K562 (cell line): ENCODE results near the gene NADK. TPM values are rescaled to one million over a fixed set of nuclear protein-coding genes. Genes with fewer than 3 reads are reported as not detected.
"Not testable (repeated sequence)": the region's sequence is repeated elsewhere in the genome, so short reads cannot be mapped to it uniquely, and the experiment has no call there.

Experiments
- AFF1 ChIP-seq, 2 experiments: fragments of 450-650 bp; IDR thresholded peaks; 2 replicates each; pipeline ENCODE4 v1.6.1; 2018; ENCODE audit warnings: mild to moderate bottlenecking in 2 of 2, low read depth in 1 of 2; ENCODE audit not compliant: partially characterized antibody in 2 of 2
- C11orf30 ChIP-seq: fragments of 450-650 bp; IDR thresholded peaks from 2 replicates; pipeline ENCODE4 v1.6.1; 2016; ENCODE audit warnings: low read depth, mild to moderate bottlenecking
- CREB1 ChIP-seq, 2 experiments: sonication (generic) in 1 of 2; formaldehyde crosslinking in 1 of 2; IDR thresholded peaks; 2 replicates each; pipeline versions ENCODE4 v1.6.1 to v1.8.0; 2012 to 2022; ENCODE audit warnings: inconsistent platforms in 1 of 2, mild to moderate bottlenecking in 1 of 2, missing genetic modification reagents in 1 of 2, moderate library complexity in 1 of 2
- DMBX1 ChIP-seq: fragments of 250-450 bp; sonication (Bioruptor Pico); IDR thresholded peaks from 2 replicates; pipeline ENCODE4 v1.8.0; 2022; ENCODE audit warnings: inconsistent platforms, mild to moderate bottlenecking, moderate library complexity, borderline replicate concordance
- DNMT1 ChIP-seq: fragments of 450-650 bp; IDR thresholded peaks from 2 replicates; pipeline ENCODE4 v1.6.1; 2016; ENCODE audit warnings: antibody characterized with exemption, mild to moderate bottlenecking
- ELF2 ChIP-seq: fragments of 250-450 bp; sonication (Bioruptor Pico); IDR thresholded peaks from 2 replicates; pipeline ENCODE4 v1.5.0; 2021; ENCODE audit warnings: mild to moderate bottlenecking
- ESRRA ChIP-seq: fragments of 450-650 bp; IDR thresholded peaks from 2 replicates; pipeline ENCODE4 v1.6.1; 2014; ENCODE audit warnings: low read depth, mild to moderate bottlenecking, moderate library complexity, borderline replicate concordance
- MYC ChIP-seq, 2 experiments: fragments of 250-450 bp in 1 of 2; sonication (Bioruptor Pico) in 1 of 2; IDR thresholded peaks; 2 replicates each; pipeline versions ENCODE4 v1.5.1 to v1.6.1; 2012 to 2021; ENCODE audit warnings: low read depth in 2 of 2, borderline replicate concordance in 1 of 2, improper control_type of control experiment in 1 of 2, low read length in 1 of 2, mild to moderate bottlenecking in 1 of 2, moderate library complexity in 1 of 2
- PHB ChIP-seq: fragments of 250-450 bp; sonication (Bioruptor Pico); IDR thresholded peaks from 2 replicates; pipeline ENCODE4 v1.5.0; 2021
- POLR2A ChIP-seq: fragments of 450-650 bp; conservative IDR thresholded peaks from 2 replicates; pipeline ENCODE4 v1.6.1; 2016
- RAD21 ChIP-seq, 2 experiments: fragments of 250-450 bp in 1 of 2; fragments of 450-650 bp in 1 of 2; sonication (Bioruptor Pico) in 1 of 2; formaldehyde crosslinking in 1 of 2; IDR thresholded peaks in 1 of 2; conservative IDR thresholded peaks in 1 of 2; 2 replicates each; pipeline versions ENCODE4 v1.4.0 to v1.8.0; 2020 to 2022; ENCODE audit warnings: mild to moderate bottlenecking in 2 of 2, moderate library complexity in 1 of 2
- RBFOX2 ChIP-seq: fragments of 200-400 bp; formaldehyde crosslinking; IDR thresholded peaks from 2 replicates; pipeline ENCODE4 v1.6.1; 2017; ENCODE audit warnings: low read depth, mild to moderate bottlenecking, low read length, moderate library complexity
- SMAD3 ChIP-seq: fragments of 450-650 bp; formaldehyde crosslinking; conservative IDR thresholded peaks from 2 replicates; pipeline ENCODE4 v1.4.0; 2020; ENCODE audit warnings: mild to moderate bottlenecking
- SMAD4 ChIP-seq: fragments of 250-450 bp; sonication (Bioruptor Pico); conservative IDR thresholded peaks from 2 replicates; pipeline ENCODE4 v1.8.0; 2021; ENCODE audit warnings: inconsistent platforms, mild to moderate bottlenecking, moderate library complexity
- TOE1 ChIP-seq, 2 experiments: fragments of 450-650 bp in 1 of 2; sonication (generic) in 1 of 2; formaldehyde crosslinking in 1 of 2; IDR thresholded peaks; 2 replicates each; pipeline versions ENCODE4 v1.7.1 to v1.8.0; 2016 to 2022; ENCODE audit warnings: borderline replicate concordance in 2 of 2, mild to moderate bottlenecking in 2 of 2, antibody characterized with exemption in 1 of 2, inconsistent platforms in 1 of 2, low read depth in 1 of 2, missing genetic modification reagents in 1 of 2, moderate library complexity in 1 of 2
- TRIM24 ChIP-seq, 2 experiments: fragments of 450-650 bp; IDR thresholded peaks; 2 replicates each; pipeline ENCODE4 v1.6.1; 2016
- ZBED1 ChIP-seq: IDR thresholded peaks from 2 replicates; pipeline ENCODE4 v1.6.1; 2014
- polyA plus RNA-seq, 8 experiments: library from polyadenylated mRNA; depleted of rRNA in 4 of 8; stranded (reverse) in 5 of 8; unstranded in 3 of 8; fragments of >200 nt; fragmentation: Nextera tagmentation in 2 of 8; fragmentation: Illumina TruSeq in 1 of 8; extraction: Ambion mirVana in 2 of 8; extraction: Trizol in 1 of 8; gene quantifications; 2 replicates each; pipeline versions ENCODE4 v1.2.1 to v1.2.3, GENCODE V29; 2011 to 2014; ENCODE audit warnings: inconsistent platforms in 1 of 8, missing spikeins in 1 of 8
- total RNA-seq, 7 experiments: library from RNA; depleted of rRNA in 6 of 7; stranded (reverse); fragments of >200 nt in 6 of 7; fragmentation: Illumina TruSeq in 2 of 7; extraction: Trizol in 2 of 7; gene quantifications; 2 replicates each; pipeline versions ENCODE4 v1.2.1 to v1.2.3, GENCODE V29; 2011 to 2021; ENCODE audit warnings: low replicate concordance in 1 of 7
- TF ChIP-seq, protein P1 (sequence below): sonication (generic); formaldehyde crosslinking; IDR thresholded peaks from 2 replicates; pipeline ENCODE4 v1.8.0; 2022; ENCODE audit warnings: missing genetic modification reagents, mild to moderate bottlenecking, moderate library complexity, borderline replicate concordance
- TF ChIP-seq, protein P2 (sequence below): fragments of 450-650 bp; formaldehyde crosslinking; IDR thresholded peaks from 2 replicates; pipeline ENCODE4 v1.4.0; 2020; ENCODE audit warnings: mild to moderate bottlenecking, moderate library complexity

The NADK gene
- total and polyA plus RNA-seq, 9 of the 15 experiments (the other 6 are each of a cell fraction or from before 2014, with no cell fraction given) = 1.5 to 135 (median 75.1) TPM

- peak; percentile 61 for TF ChIP-seq MYC (IDR thresholded peaks at IDR 0.05; ENCODE audit: low read depth, low read length)
- TF ChIP-seq MYC (CRISPR knock-in tag; IDR thresholded peaks at IDR 0.05; ENCODE audit: borderline replicate concordance, low read depth) = 0 out of 2 replicates have a peak, but pooled peaks have one; percentile 36
- peak in 1 of 2 experiments; percentile 44; a peak in 1 of 4 replicates for TF ChIP-seq TRIM24 (IDR thresholded peaks at IDR 0.05)
- TF ChIP-seq POLR2A = peak; percentile 87
- TF ChIP-seq C11orf30 = peak; percentile 99
- peak; percentile 88; the same call in 1 of the 2 replicates for TF ChIP-seq DNMT1
- peak; percentile 98 for TF ChIP-seq ELF2 (CRISPR knock-in tag)
- TF ChIP-seq SMAD3 (CRISPR knock-in tag) = peak; percentile 47; the same call in 1 of the 2 replicates
- 0 out of 2 replicates have a peak, but pooled peaks have one; percentile 56 for TF ChIP-seq RBFOX2
- peak; percentile 10; the same call in 1 of the 2 replicates for TF ChIP-seq PHB
- TF ChIP-seq CREB1 (IDR thresholded peaks at IDR 0.05) = peak; percentile 98
- TF ChIP-seq CREB1 (CRISPR knock-in tag; IDR thresholded peaks at IDR 0.05) = peak; percentile 98
- TF ChIP-seq, protein P1, sequence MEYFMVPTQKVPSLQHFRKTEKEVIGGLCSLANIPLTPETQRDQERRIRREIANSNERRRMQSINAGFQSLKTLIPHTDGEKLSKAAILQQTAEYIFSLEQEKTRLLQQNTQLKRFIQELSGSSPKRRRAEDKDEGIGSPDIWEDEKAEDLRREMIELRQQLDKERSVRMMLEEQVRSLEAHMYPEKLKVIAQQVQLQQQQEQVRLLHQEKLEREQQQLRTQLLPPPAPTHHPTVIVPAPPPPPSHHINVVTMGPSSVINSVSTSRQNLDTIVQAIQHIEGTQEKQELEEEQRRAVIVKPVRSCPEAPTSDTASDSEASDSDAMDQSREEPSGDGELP (CRISPR knock-in tag) = peak; percentile 64; the same call in 1 of the 2 replicates
- TF ChIP-seq DMBX1 = 0 out of 2 replicates have a peak, but pooled peaks have one; percentile 12
- TF ChIP-seq TOE1 (IDR thresholded peaks at IDR 0.05; ENCODE audit: borderline replicate concordance) = peak; percentile 39; the same call in 1 of the 2 replicates
- TF ChIP-seq TOE1 (CRISPR knock-in tag; IDR thresholded peaks at IDR 0.05; ENCODE audit: borderline replicate concordance, low read depth) = not testable (repeated sequence)
- TF ChIP-seq ZBED1 = peak; percentile 48
- peak; percentile 86 for TF ChIP-seq ESRRA
- TF ChIP-seq, protein P2, sequence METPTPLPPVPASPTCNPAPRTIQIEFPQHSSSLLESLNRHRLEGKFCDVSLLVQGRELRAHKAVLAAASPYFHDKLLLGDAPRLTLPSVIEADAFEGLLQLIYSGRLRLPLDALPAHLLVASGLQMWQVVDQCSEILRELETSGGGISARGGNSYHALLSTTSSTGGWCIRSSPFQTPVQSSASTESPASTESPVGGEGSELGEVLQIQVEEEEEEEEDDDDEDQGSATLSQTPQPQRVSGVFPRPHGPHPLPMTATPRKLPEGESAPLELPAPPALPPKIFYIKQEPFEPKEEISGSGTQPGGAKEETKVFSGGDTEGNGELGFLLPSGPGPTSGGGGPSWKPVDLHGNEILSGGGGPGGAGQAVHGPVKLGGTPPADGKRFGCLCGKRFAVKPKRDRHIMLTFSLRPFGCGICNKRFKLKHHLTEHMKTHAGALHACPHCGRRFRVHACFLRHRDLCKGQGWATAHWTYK = peak; percentile 74; the same call in 1 of the 2 replicates
- peak; percentile 87 for TF ChIP-seq SMAD4 (CRISPR knock-in tag)
- TF ChIP-seq AFF1 (IDR thresholded peaks at IDR 0.05; ENCODE audit: low read depth in 1 of 2, partially characterized antibody in 2 of 2) = peak in 1 of 2 experiments; percentile 75
- TF ChIP-seq RAD21 (CRISPR knock-in tag; conservative IDR thresholded peaks at IDR 0.05 in 1 of 2, IDR thresholded peaks at IDR 0.05 in 1 of 2) = 0 out of 4 replicates have a peak, but pooled peaks of 1 of the 2 experiments have one; percentile 5
Observed at GRCh38 chr1:1724035-1724864, 54.0 kb downstream of the NADK start, which contains the start of gene CDK11A (continued).
